ENCODE results near the gene PRKX.
"Not testable (repeated sequence)": the region's sequence is repeated elsewhere in the genome, so short reads cannot be mapped to it uniquely, and the experiment has no call there.

The PRKX gene

GRCh38 chrX:3738509-3738908 lies 25.1 kb upstream of the PRKX start:
- no peak for DNase-seq (ENCODE audit: low read depth)
- TF ChIP-seq MYC (IDR thresholded peaks at IDR 0.05; ENCODE audit: low read depth, low read length) (no peak), CTCF (IDR thresholded peaks at IDR 0.05; ENCODE audit: low read depth, low read length) (no peak), MAX (IDR thresholded peaks at IDR 0.05; ENCODE audit: low read depth, low read length) (no peak), POLR2A (IDR thresholded peaks at IDR 0.05; ENCODE audit: extremely low read depth, insufficient read length) (no peak)
- H3K4me3 ChIP-seq (ENCODE audit: low read depth, low read length): no peak overlapping the region

- not testable (repeated sequence) for DNase-seq (ENCODE audit: low read depth); H3K4me3 ChIP-seq (ENCODE audit: low read depth, low read length)
Observed at GRCh38 chrX:3736536-3736935, 23.1 kb upstream of the PRKX start.

GRCh38 chrX:3735891-3736290 lies 22.4 kb upstream of the PRKX start:
- H3K4me3 ChIP-seq (ENCODE audit: low read depth, low read length); DNase-seq (ENCODE audit: low read depth): not testable (repeated sequence)

GRCh38 chrX:3734456-3734855 lies 21.0 kb upstream of the PRKX start:
- DNase-seq (ENCODE audit: low read depth); H3K4me3 ChIP-seq (ENCODE audit: low read depth, low read length): not testable (repeated sequence)

- no peak for TF ChIP-seq CTCF (IDR thresholded peaks at IDR 0.05; ENCODE audit: low read depth, low read length)
- no peak for TF ChIP-seq POLR2A (IDR thresholded peaks at IDR 0.05; ENCODE audit: extremely low read depth, insufficient read length)
- TF ChIP-seq MAX (IDR thresholded peaks at IDR 0.05; ENCODE audit: low read depth, low read length): no peak
- TF ChIP-seq MYC (IDR thresholded peaks at IDR 0.05; ENCODE audit: low read depth, low read length): no peak
- DNase-seq (ENCODE audit: low read depth): no peak
- no peak overlapping the region for H3K4me3 ChIP-seq (ENCODE audit: low read depth, low read length)
Observed at GRCh38 chrX:3733043-3733430, 19.6 kb upstream of the PRKX start.

- DNase-seq (ENCODE audit: low read depth); H3K4me3 ChIP-seq (ENCODE audit: low read depth, low read length): not testable (repeated sequence)
Observed at GRCh38 chrX:3732326-3733042, 19.0 kb upstream of the PRKX start.

GRCh38 chrX:3728454-3728853 lies 15.0 kb upstream of the PRKX start:
- no peak for DNase-seq (ENCODE audit: low read depth)
- TF ChIP-seq CTCF (IDR thresholded peaks at IDR 0.05; ENCODE audit: low read depth, low read length) (no peak), POLR2A (IDR thresholded peaks at IDR 0.05; ENCODE audit: extremely low read depth, insufficient read length) (no peak), MYC (IDR thresholded peaks at IDR 0.05; ENCODE audit: low read depth, low read length) (no peak), MAX (IDR thresholded peaks at IDR 0.05; ENCODE audit: low read depth, low read length) (no peak)

GRCh38 chrX:3723460-3723859 lies 10.0 kb upstream of the PRKX start:
- not testable (repeated sequence) for H3K4me3 ChIP-seq (ENCODE audit: low read depth, low read length); DNase-seq (ENCODE audit: low read depth)

More at GRCh38 chrX:3728454-3728853, 15.0 kb upstream of the PRKX start:
- H3K4me3 ChIP-seq (ENCODE audit: low read depth, low read length): no peak overlapping the region

- TF ChIP-seq POLR2A (IDR thresholded peaks at IDR 0.05; ENCODE audit: extremely low read depth, insufficient read length): no peak
- DNase-seq (ENCODE audit: low read depth): no peak
- no peak overlapping the region for H3K4me3 ChIP-seq (ENCODE audit: low read depth, low read length)
Observed at GRCh38 chrX:3717742-3718420, 4.4 kb upstream of the PRKX start.

Data from NB4 (cell line).